Osteoblast (primary cell): ENCODE measurements around the gene ANKRD31. TPM values are rescaled to one million over a fixed set of nuclear protein-coding genes. Genes with fewer than 3 reads are reported as not detected.

ENCODE experiments used
- DNase-seq: peaks from one replicate; pipeline ENCODE4 v3.0.0; 2011; ENCODE audit warnings: low spot score, mixed read lengths; ENCODE audit not compliant: insufficient read length; ENCODE audit errors: missing footprints
- H2AFZ ChIP-seq: 2 replicates; pipeline ENCODE4 v1.6.0; 2011; ENCODE audit warnings: mild to moderate bottlenecking, low read length
- H3K27ac ChIP-seq: 2 replicates; pipeline ENCODE4 v1.5.1; 2011; ENCODE audit warnings: mild to moderate bottlenecking, low read depth, low read length, moderate library complexity
- H3K27me3 ChIP-seq: 2 replicates; pipeline ENCODE4 v1.6.0; 2012; ENCODE audit warnings: mild to moderate bottlenecking, control low read depth, inconsistent platforms, low read length, moderate library complexity; ENCODE audit not compliant: insufficient read depth
- H3K36me3 ChIP-seq: 2 replicates; pipeline ENCODE4 v1.5.1; 2011; ENCODE audit warnings: mild to moderate bottlenecking, low read length, control low read depth, moderate library complexity; ENCODE audit not compliant: insufficient read depth
- H3K4me1 ChIP-seq: 2 replicates; pipeline ENCODE4 v1.5.1; 2011; ENCODE audit warnings: mild to moderate bottlenecking, low read length, control low read depth, moderate library complexity; ENCODE audit not compliant: insufficient read depth
- H3K4me2 ChIP-seq: 2 replicates; pipeline ENCODE4 v1.6.0; 2011; ENCODE audit warnings: mild to moderate bottlenecking, low read length; ENCODE audit not compliant: insufficient read depth
- H3K4me3 ChIP-seq: fragments of 200-600 bp; sonication (generic); 3 replicates; pipeline ENCODE4 v1.5.1; 2012; ENCODE audit warnings: mild to moderate bottlenecking, low read length, inconsistent platforms; ENCODE audit not compliant: insufficient read depth
- H3K79me2 ChIP-seq: 2 replicates; pipeline ENCODE4 v1.6.0; 2012; ENCODE audit warnings: mild to moderate bottlenecking, low read length, control low read depth, inconsistent platforms; ENCODE audit not compliant: insufficient read depth
- H3K9me3 ChIP-seq: 2 replicates; pipeline ENCODE4 v1.5.1; 2011; ENCODE audit warnings: low read depth, low read length, control low read depth
- H4K20me1 ChIP-seq: 2 replicates; pipeline ENCODE4 v1.6.0; 2012; ENCODE audit warnings: mild to moderate bottlenecking, low read length, control low read depth; ENCODE audit not compliant: insufficient read depth
- CTCF ChIP-seq: IDR thresholded peaks from 2 replicates; pipeline ENCODE4 v1.5.1; 2011; ENCODE audit warnings: mild to moderate bottlenecking, low read depth, low read length, moderate library complexity; ENCODE audit errors: extremely low read depth
- total RNA-seq: library from RNA; depleted of rRNA; stranded (reverse); fragments of >200 nt; gene quantifications from 2 replicates; pipeline ENCODE4 v1.2.3, GENCODE V29; 2012

ANKRD31 gene
- total RNA-seq, 1 donor: 0.36 TPM

GRCh38 chr5:75281716-75282465 is 45.2 kb upstream of the ANKRD31 start:
- Histone ChIP-seq H3K79me2 (no peaks in the 10 kb centered on the region), H3K4me1 (no peaks in the 10 kb centered on the region), H2AFZ (no peak overlapping the region), H3K4me2 (no peak overlapping the region), H3K36me3 (no peaks in the 10 kb centered on the region), H4K20me1 (no peaks in the 10 kb centered on the region), H3K9me3 (no peaks in the 10 kb centered on the region), H3K27ac (no peak overlapping the region), H3K27me3 (no peaks in the 10 kb centered on the region), H3K4me3 (no peak overlapping the region)
- TF ChIP-seq CTCF: no peak
- no peak for DNase-seq

- no peaks in the 10 kb centered on the region for H3K79me2 ChIP-seq
- no peaks in the 10 kb centered on the region for H3K4me1 ChIP-seq
- no peaks in the 10 kb centered on the region for H4K20me1 ChIP-seq
- no peaks in the 10 kb centered on the region for H3K9me3 ChIP-seq
- H3K4me3 ChIP-seq: no peak overlapping the region
- no peaks in the 10 kb centered on the region for H3K36me3 ChIP-seq
- H3K4me2 ChIP-seq: no peak overlapping the region
- TF ChIP-seq CTCF: no peak
- H3K27me3 ChIP-seq: no peaks in the 10 kb centered on the region
- no peak for DNase-seq
- no peak overlapping the region for H2AFZ ChIP-seq
- no peak overlapping the region for H3K27ac ChIP-seq
Measured at GRCh38 chr5:75279321-75279720, 42.6 kb upstream of the ANKRD31 start.

GRCh38 chr5:75277463-75277862 is 40.8 kb upstream of the ANKRD31 start:
- Histone ChIP-seq H3K9me3 (peaks cover 2% of the 10 kb centered on the region), H3K79me2 (no peaks in the 10 kb centered on the region), H3K27ac (no peak overlapping the region), H3K4me1 (no peaks in the 10 kb centered on the region), H3K4me3 (no peak overlapping the region), H3K36me3 (no peaks in the 10 kb centered on the region), H3K27me3 (no peaks in the 10 kb centered on the region), H3K4me2 (no peak overlapping the region), H2AFZ (no peak overlapping the region), H4K20me1 (no peaks in the 10 kb centered on the region)
- DNase-seq: no peak
- no peak for TF ChIP-seq CTCF

GRCh38 chr5:75275756-75276155 is 39.1 kb upstream of the ANKRD31 start:
- H3K4me3 ChIP-seq: no peak overlapping the region
- DNase-seq: no peak
- no peaks in the 10 kb centered on the region for H4K20me1 ChIP-seq
- H3K4me2 ChIP-seq: no peak overlapping the region
- no peaks in the 10 kb centered on the region for H3K79me2 ChIP-seq
- H3K27me3 ChIP-seq: no peaks in the 10 kb centered on the region
- no peaks in the 10 kb centered on the region for H3K36me3 ChIP-seq
- TF ChIP-seq CTCF: no peak
- no peaks in the 10 kb centered on the region for H3K4me1 ChIP-seq
- H3K27ac ChIP-seq: no peak overlapping the region
- peaks cover 2% of the 10 kb centered on the region for H3K9me3 ChIP-seq
- H2AFZ ChIP-seq: no peak overlapping the region
